ENCODE data around the gene PPP1R26.
A peak's percentile ranks its signal among the peaks of the same experiment; 100 is the strongest.

PPP1R26 gene

DNA sequence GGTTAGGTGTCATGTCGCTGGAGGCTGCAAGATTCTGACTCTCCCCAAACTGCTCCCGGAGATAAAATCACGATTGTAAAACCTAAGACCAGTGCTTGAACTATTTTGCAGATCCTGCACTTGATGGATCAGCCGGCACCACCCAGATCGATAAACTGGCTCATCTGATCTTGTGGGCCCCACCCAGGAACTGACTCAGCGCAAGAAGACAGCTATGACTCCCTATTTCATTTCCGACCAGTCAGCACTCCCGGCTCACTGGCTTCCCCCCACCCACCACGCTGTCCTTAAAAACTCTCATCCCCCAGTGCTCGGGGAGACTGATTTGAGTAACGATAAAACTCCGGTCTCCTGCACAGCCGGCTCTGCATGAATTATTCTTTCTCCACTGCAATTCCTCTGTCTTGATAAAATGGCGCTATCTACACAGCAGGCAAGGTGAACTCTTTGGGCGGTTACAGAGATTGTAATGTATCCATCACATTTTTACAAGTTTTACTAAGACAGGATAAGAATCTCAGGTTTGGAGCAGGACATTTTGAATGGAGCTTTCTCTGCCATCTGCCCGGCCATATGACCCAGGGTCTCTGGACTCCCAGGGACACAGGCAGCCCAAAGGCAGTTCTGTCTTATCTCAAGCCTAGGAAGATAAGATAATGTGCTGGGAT, 10.6 kb upstream of the PPP1R26 start:
- DNase-seq, result no peak

- no peak for DNase-seq
These were observed 7.6 kb upstream of the PPP1R26 start for GRCh38 chr9:135471791-135472640.

DNA sequence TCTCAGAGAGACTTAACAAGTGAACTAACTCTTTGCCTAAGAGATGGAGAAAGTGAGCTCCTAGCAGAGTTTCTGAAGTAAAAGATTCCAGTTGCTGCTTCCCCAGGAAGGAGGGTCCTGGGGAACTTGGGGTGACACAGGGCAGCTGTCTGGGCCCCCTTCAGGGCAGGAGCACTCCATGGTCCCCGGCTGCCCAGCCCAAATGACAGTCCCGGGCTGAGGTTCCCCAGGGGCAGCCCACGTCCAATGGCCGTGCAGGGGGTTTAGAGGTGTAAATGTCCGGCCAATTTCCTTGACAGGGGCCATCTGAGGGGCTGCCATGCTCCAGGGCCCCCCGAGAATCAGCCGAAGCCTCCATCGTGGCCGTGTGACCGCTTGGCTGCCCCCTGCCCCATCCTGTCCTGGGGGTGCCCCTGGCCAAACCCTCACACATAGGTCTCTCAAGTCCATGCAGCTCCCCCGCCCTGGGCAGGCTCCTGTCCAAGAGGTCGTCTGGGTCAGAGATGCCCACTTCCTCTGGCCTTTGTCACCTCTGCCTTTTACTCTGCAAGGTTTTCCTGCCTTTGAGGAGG, 5.5 kb upstream of the PPP1R26 start:
- DNase-seq, result no peak

- no peak for DNase-seq
These were observed 4.7 kb upstream of the PPP1R26 start for GRCh38 chr9:135474915-135475314.

DNA sequence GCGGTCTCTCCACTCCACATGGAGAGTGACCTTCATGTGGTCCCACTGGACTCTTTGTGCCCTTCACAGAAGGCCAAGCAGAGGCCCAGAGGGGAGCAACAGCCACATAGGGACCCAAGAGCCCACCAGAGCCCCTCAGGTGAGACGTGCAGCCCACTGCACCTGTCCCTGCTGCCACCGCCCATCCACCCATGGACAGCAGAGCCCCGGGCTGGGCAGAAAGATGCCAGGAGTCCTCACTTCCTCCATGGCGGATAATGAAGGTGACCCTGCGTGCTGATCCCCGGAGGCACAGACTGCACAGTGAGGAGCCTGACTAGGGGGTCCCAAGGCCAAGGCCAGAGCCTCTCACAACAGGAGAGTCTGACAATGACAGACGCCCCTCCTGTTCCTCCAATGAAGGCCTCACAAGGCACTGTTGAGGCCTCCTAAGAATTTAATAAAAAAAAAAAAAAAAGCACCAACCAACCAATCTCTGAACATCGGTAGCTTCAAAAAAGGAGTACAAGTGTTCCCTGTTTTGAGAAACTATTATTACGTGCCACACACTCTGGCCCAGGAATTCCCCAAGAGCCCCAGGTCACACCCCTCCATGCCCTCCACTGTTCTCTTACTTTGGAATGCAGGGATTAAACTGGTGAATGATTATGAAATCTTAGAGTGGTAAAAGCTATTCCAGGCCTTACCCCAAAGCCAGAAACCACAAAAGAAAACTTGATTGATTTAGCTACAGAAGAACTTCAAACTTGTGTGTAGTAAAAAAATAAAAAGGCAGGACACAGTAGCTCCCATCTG, 2.8 kb upstream of the PPP1R26 start:
- no peak for DNase-seq

DNA sequence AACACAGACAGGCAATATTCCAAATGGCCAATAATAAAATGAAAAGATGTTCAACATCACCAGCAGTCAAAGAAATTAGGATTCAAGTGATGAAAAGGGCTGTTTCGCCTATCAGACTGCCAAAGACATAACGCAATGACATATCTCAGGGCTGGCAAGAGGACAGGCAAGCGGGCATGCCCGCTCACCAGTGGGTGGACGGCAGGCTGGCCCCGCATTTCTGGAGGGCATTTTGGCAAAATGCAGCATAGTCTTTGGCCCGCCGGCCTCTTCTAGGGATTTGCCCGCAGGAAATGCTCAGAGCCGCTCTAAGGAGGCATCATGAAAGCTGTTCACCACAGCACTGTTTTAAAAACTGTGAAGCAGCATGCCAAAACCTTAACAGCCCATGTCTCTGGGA, 1.4 kb upstream of the PPP1R26 start:
- no peak for DNase-seq

- peak in 1 of 2 donors; percentile 16 for DNase-seq
These were observed 633 bp upstream of the PPP1R26 start for GRCh38 chr9:135478829-135479468.

GRCh38 chr9:135480071-135480939, 723 bp downstream of the PPP1R26 start:
- DNase-seq, result peak in 1 of 2 donors; percentile 42

GRCh38 chr9:135480940-135481310, 1.3 kb downstream of the PPP1R26 start:
- no peak for DNase-seq

- no peak for DNase-seq
These were observed 2.6 kb downstream of the PPP1R26 start for GRCh38 chr9:135482015-135482754.

GRCh38 chr9:135484460-135485277, 5.1 kb downstream of the PPP1R26 start:
- no peak for DNase-seq

DNA sequence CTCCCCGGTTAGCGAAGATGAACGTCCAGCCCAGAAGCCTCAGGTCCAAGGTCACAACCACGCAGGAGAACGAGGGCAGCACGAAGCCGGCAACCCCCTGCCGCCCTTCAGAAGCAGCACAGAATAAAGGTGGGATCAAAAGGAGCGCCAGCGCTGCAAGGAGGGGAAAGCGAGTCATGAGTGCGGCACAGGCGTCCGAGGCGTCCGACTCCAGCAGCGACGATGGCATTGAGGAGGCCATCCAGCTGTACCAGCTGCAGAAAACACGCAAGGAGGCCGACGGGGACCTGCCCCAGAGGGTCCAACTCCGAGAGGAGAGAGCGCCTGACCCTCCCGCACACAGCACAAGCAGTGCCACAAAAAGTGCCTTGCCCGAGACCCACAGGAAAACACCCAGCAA, 5.8 kb downstream of the PPP1R26 start:
- DNase-seq, result no peak

DNA sequence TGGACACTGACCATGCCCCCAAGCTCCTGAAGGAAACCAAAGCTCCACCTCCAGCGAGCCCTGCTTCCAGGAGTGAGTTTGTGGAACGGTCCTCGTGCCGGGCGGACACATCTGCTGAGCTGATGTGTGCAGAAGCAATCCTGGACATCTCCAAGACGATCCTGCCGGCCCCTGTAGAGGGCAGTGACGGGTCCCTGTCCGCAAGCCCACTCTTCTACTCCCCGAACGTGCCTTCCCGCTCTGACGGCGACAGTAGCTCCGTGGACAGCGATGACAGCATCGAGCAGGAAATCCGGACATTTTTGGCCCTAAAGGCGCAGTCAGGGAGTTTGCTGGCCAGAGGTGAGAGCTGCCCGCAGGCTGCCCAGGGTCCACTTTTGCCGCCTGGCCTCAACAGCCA, 6.2 kb downstream of the PPP1R26 start:
- no peak for DNase-seq

DNA sequence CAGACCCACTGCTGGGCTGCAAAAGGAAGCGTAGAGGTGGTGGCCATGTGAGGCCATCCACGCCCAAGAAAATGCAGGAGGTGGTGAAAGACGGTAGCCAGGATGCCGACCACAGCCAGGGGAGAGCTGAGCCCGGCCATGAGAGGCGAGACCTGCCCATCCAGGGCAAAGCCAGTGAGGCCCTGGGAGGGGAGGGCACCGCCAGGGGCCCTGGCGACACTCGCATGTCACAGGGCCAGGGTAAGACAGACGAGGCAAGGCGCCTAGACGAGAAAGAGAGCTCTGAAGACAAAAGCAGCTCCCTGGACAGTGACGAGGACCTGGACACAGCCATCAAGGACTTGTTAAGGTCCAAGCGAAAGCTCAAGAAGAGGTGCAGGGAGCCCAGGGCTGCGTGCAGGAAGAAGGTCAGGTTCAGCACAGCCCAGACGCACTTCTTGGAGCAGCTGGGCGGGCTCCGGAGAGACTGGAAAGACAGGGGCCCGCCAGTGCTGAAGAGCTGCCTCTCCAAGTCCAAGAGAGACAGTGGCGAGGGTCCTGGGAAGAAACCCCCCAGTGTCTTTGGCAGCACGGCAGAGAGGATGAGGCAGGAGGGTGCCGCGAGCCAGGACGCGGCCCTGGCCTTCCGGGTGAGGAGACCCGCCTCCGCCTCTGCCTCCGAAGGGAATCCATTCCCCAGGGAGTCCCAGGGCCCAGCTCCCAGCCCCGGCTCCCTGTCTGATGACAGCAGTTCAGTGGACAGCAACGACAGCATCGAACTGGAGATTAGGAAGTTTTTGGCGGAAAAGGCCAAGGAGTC, 6.9 kb downstream of the PPP1R26 start:
- DNase-seq, result no peak

GRCh38 chr9:135487281-135488012, 7.9 kb downstream of the PPP1R26 start:
- DNase-seq, result no peak

GRCh38 chr9:135488013-135488330, 8.4 kb downstream of the PPP1R26 start:
- no peak for DNase-seq

DNA sequence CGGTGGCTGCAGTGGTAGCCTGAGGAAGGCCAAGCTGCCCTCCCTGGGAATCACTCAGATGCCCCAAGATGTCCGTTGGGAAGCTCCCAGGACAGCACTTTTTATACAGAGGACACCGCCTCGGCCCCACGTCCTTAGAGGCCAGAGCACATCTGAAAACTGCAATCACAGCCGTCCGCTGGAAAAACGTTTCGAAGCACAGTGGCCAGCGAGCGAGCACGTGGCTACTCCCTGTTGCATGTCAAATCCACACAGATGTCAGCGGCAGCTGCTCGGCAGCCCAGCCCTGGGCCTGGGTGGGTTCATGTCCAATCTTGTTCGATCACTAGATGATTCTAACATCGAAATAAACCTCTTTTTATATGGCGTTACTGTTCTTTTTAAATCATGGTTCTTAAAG, 8.9 kb downstream of the PPP1R26 start:
- no peak for DNase-seq

DNA sequence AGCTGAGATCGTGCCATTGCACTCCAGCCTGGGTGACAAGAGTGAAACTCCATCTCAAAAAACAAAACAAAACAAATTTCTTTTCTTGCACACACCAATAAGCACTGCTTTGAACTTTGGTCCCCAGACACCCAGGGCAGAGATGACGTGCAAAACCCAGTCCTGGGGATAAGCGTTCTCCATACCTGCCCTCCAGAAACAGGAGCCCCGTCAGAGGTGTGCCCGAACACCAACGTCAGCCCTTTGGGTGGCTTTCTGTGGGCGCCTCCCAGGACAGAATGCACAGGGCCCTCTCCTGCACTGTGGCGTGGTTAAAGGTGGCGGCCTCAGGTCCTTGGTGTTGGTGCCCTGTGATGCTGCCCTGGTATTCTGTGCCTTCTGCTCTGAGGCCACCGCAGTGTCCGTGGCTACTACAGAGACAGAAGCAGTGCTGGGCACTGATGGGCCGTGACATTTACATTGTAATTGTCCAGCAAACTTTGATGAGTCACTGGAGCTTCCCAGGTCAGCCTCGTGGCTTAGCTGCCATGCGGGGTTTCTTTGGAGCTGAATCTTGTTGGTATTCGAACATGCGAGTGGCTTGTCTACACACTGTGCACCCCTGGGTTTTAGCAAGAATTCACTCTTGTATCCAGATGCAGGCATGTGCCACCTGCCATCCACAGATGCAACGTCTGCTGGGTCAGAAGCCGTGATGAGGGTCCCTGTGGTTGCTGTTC, 9.8 kb downstream of the PPP1R26 start:
- no peak for DNase-seq
